K562 (cell line): ENCODE data around the gene ABRAXAS1. TPM values are rescaled to one million over a fixed set of nuclear protein-coding genes. Genes with fewer than 3 reads are reported as not detected.

Source experiments
- CHCHD3 ChIP-seq: fragments of 250-450 bp; sonication (Bioruptor Pico); IDR thresholded peaks from 2 replicates; pipeline ENCODE4 v2.1.2; 2022; ENCODE audit warnings: mild to moderate bottlenecking
- EWSR1 ChIP-seq: fragments of 450-650 bp; IDR thresholded peaks from 2 replicates; pipeline ENCODE4 v1.6.1; 2018; ENCODE audit warnings: borderline replicate concordance, mild to moderate bottlenecking, low read depth, moderate library complexity; ENCODE audit not compliant: partially characterized antibody
- SMARCA4 ChIP-seq: fragments of 450-650 bp; IDR thresholded peaks from 2 replicates; pipeline ENCODE4 v1.6.1; 2016
- SREBF1 ChIP-seq: fragments of 150-350 bp; IDR thresholded peaks from 2 replicates; pipeline ENCODE4 v1.6.1; 2014; ENCODE audit warnings: antibody characterized with exemption, low read depth, low read length, borderline replicate concordance
- STAT5B ChIP-seq: fragments of 250-450 bp; sonication (Bioruptor Pico); IDR thresholded peaks from 2 replicates; pipeline ENCODE4 v1.8.0; 2021; ENCODE audit warnings: mild to moderate bottlenecking, inconsistent platforms
- YY1 ChIP-seq, 3 experiments: IDR thresholded peaks; 2 replicates each; pipeline ENCODE4 v1.6.1; 2011; ENCODE audit warnings: low read length in 2 of 3, mild to moderate bottlenecking in 2 of 3, moderate library complexity in 2 of 3, borderline replicate concordance in 1 of 3, control low read depth in 1 of 3, low read depth in 1 of 3; ENCODE audit not compliant: insufficient read depth in 3 of 3, insufficient replicate concordance in 2 of 3, control insufficient read depth in 1 of 3, insufficient read length in 1 of 3; ENCODE audit errors: extremely low read depth in 1 of 3
- polyA plus RNA-seq, 8 experiments: library from polyadenylated mRNA; depleted of rRNA in 4 of 8; stranded (reverse) in 5 of 8; unstranded in 3 of 8; fragments of >200 nt; fragmentation: Nextera tagmentation in 2 of 8; fragmentation: Illumina TruSeq in 1 of 8; extraction: Ambion mirVana in 2 of 8; extraction: Trizol in 1 of 8; gene quantifications; 2 replicates each; pipeline versions ENCODE4 v1.2.1 to v1.2.3, GENCODE V29; 2011 to 2014; ENCODE audit warnings: inconsistent platforms in 1 of 8, missing spikeins in 1 of 8
- total RNA-seq, 7 experiments: library from RNA; depleted of rRNA in 6 of 7; stranded (reverse); fragments of >200 nt in 6 of 7; fragmentation: Illumina TruSeq in 2 of 7; extraction: Trizol in 2 of 7; gene quantifications; 2 replicates each; pipeline versions ENCODE4 v1.2.1 to v1.2.3, GENCODE V29; 2011 to 2021; ENCODE audit warnings: low replicate concordance in 1 of 7
- TF ChIP-seq, protein P1 (sequence below): sonication (generic); formaldehyde crosslinking; IDR thresholded peaks from 2 replicates; pipeline ENCODE4 v1.8.0; 2023; ENCODE audit warnings: mild to moderate bottlenecking, missing genetic modification reagents
- TF ChIP-seq, protein P2 (sequence below): fragments of 450-650 bp; IDR thresholded peaks from 2 replicates; pipeline ENCODE4 v1.6.1; 2018; ENCODE audit warnings: mild to moderate bottlenecking, low read depth; ENCODE audit not compliant: partially characterized antibody
- TF ChIP-seq, protein P3 (sequence below): sonication (generic); IDR thresholded peaks from 2 replicates; pipeline ENCODE4 v1.6.1; 2016
- TF ChIP-seq, protein P4 (sequence below): fragments of 250-450 bp; sonication (Bioruptor Pico); IDR thresholded peaks from 2 replicates; pipeline ENCODE4 v1.9.0; 2021; ENCODE audit warnings: mild to moderate bottlenecking, inconsistent platforms
- TF ChIP-seq, protein P5 (sequence below): fragments of 200-400 bp; formaldehyde crosslinking; IDR thresholded peaks from 2 replicates; pipeline ENCODE4 v1.6.1; 2017; ENCODE audit warnings: mild to moderate bottlenecking, low read depth, low read length, moderate library complexity

The ABRAXAS1 gene
- total and polyA plus RNA-seq, 9 of the 15 experiments (the other 6 are each of a cell fraction or from before 2014, with no cell fraction given) = 10.8 to 48.3 (median 22.1) TPM

DNA sequence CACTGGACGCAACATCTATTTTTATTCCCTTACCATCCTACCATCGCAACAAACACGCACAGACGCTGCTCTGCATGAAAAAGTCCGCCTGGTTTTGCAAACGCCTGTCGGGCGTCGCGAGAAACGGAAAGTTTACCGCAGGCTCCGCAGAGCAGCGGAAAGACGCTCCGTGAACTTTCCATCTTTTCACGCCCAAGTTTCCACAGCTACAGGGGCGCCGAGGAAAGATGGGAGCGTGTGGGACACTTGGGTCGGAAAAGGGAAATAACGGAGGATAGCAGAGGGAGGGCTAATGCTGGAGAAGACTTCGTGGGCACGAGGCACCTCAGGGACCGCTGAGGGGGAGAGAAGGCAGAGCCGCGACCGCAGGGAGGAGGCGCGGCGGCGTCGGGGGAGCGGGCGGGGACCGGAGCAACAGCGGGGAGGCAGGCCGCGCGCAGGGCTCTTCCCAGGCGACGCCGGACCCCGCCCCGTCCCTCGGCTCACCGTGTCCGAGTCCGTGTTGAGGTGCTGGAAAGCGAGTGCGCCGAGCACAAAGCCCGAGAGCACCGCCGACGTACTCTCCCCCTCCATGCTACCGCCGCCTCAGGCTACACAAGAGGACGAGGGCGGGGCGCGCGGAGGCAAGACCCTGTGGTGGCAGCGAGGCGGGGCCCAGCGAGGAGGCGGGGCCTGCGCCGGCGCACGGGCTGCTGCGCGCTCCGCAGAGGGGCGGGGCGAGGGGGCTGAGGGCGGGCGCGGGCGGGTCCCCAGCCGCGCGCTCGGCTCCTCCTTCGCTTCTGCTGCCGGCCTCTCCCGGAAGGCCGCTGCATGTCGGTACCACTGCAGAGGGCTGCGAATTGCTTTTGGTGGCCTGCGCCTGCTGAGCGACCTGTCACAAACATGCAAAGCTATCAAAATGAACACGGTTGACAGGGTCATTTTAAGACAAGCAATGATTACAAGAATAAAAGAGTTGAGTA, at the start of gene ABRAXAS1 (continued):
- TF ChIP-seq EWSR1 (no peak), SREBF1 (no peak), SMARCA4 (peak; percentile 67), CHCHD3 (CRISPR knock-in tag) (no peak), YY1 (IDR thresholded peaks at IDR 0.05; ENCODE audit: borderline replicate concordance in 1 of 3, control insufficient read depth in 1 of 3, extremely low read depth in 1 of 3, insufficient read depth in 3 of 3, insufficient read length in 1 of 3, insufficient replicate concordance in 2 of 3, low read depth in 1 of 3, low read length in 2 of 3) (peak in 2 of 3 experiments; percentile 51 to 56), STAT5B (CRISPR knock-in tag) (no peak)
- TF ChIP-seq, protein P1, sequence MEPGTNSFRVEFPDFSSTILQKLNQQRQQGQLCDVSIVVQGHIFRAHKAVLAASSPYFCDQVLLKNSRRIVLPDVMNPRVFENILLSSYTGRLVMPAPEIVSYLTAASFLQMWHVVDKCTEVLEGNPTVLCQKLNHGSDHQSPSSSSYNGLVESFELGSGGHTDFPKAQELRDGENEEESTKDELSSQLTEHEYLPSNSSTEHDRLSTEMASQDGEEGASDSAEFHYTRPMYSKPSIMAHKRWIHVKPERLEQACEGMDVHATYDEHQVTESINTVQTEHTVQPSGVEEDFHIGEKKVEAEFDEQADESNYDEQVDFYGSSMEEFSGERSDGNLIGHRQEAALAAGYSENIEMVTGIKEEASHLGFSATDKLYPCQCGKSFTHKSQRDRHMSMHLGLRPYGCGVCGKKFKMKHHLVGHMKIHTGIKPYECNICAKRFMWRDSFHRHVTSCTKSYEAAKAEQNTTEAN (CRISPR knock-in tag) = 0 out of 2 replicates have a peak, but pooled peaks have one; percentile 62
- TF ChIP-seq, protein P2, sequence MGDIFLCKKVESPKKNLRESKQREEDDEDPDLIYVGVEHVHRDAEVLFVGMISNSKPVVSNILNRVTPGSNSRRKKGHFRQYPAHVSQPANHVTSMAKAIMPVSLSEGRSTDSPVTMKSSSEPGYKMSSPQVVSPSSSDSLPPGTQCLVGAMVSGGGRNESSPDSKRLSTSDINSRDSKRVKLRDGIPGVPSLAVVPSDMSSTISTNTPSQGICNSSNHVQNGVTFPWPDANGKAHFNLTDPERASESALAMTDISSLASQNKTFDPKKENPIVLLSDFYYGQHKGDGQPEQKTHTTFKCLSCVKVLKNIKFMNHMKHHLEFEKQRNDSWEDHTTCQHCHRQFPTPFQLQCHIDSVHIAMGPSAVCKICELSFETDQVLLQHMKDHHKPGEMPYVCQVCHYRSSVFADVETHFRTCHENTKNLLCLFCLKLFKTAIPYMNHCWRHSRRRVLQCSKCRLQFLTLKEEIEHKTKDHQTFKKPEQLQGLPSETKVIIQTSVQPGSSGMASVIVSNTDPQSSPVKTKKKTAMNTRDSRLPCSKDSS = no peak
- TF ChIP-seq, protein P3, sequence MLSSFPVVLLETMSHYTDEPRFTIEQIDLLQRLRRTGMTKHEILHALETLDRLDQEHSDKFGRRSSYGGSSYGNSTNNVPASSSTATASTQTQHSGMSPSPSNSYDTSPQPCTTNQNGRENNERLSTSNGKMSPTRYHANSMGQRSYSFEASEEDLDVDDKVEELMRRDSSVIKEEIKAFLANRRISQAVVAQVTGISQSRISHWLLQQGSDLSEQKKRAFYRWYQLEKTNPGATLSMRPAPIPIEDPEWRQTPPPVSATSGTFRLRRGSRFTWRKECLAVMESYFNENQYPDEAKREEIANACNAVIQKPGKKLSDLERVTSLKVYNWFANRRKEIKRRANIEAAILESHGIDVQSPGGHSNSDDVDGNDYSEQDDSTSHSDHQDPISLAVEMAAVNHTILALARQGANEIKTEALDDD = no peak
- TF ChIP-seq, protein P4, sequence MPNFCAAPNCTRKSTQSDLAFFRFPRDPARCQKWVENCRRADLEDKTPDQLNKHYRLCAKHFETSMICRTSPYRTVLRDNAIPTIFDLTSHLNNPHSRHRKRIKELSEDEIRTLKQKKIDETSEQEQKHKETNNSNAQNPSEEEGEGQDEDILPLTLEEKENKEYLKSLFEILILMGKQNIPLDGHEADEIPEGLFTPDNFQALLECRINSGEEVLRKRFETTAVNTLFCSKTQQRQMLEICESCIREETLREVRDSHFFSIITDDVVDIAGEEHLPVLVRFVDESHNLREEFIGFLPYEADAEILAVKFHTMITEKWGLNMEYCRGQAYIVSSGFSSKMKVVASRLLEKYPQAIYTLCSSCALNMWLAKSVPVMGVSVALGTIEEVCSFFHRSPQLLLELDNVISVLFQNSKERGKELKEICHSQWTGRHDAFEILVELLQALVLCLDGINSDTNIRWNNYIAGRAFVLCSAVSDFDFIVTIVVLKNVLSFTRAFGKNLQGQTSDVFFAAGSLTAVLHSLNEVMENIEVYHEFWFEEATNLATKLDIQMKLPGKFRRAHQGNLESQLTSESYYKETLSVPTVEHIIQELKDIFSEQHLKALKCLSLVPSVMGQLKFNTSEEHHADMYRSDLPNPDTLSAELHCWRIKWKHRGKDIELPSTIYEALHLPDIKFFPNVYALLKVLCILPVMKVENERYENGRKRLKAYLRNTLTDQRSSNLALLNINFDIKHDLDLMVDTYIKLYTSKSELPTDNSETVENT (CRISPR knock-in tag) = no peak; the same call in 1 of the 2 replicates
- TF ChIP-seq, protein P5, sequence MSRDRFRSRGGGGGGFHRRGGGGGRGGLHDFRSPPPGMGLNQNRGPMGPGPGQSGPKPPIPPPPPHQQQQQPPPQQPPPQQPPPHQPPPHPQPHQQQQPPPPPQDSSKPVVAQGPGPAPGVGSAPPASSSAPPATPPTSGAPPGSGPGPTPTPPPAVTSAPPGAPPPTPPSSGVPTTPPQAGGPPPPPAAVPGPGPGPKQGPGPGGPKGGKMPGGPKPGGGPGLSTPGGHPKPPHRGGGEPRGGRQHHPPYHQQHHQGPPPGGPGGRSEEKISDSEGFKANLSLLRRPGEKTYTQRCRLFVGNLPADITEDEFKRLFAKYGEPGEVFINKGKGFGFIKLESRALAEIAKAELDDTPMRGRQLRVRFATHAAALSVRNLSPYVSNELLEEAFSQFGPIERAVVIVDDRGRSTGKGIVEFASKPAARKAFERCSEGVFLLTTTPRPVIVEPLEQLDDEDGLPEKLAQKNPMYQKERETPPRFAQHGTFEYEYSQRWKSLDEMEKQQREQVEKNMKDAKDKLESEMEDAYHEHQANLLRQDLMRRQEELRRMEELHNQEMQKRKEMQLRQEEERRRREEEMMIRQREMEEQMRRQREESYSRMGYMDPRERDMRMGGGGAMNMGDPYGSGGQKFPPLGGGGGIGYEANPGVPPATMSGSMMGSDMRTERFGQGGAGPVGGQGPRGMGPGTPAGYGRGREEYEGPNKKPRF = no peak
